Stimulated activated CD8-positive, alpha-beta memory T cell treated with anti-CD3 and anti-CD28 coated beads, Interleukin-12 subunit alpha, Interleukin-12 subunit beta, amount 100 ng/mL, for 24 hours (primary cell): ENCODE measurements around the gene CXCR2.
A peak's percentile ranks its signal among the peaks of the same experiment; 100 is the strongest.
"Not testable (repeated sequence)": the region's sequence is repeated elsewhere in the genome, so short reads cannot be mapped to it uniquely, and the experiment has no call there.

Source experiments
- DNase-seq: peaks from one replicate; pipeline ENCODE4 v3.0.0-alpha.2; 2020; ENCODE audit errors: extremely low read depth

Gene CXCR2

GRCh38 chr2:218130377-218130776, 4.5 kb downstream of the CXCR2 start:
- no peak for DNase-seq

- no peak for DNase-seq
Observed at GRCh38 chr2:218130822-218131221, 5.0 kb downstream of the CXCR2 start.

- no peak for DNase-seq
Observed at GRCh38 chr2:218137514-218137913, 11.7 kb downstream of the CXCR2 start.

GRCh38 chr2:218138047-218138446, 12.2 kb downstream of the CXCR2 start:
- DNase-seq = no peak

- DNase-seq = no peak
Observed at GRCh38 chr2:218145124-218145523, 19.3 kb downstream of the CXCR2 start.

GRCh38 chr2:218146056-218146455, 20.2 kb downstream of the CXCR2 start:
- DNase-seq = no peak

GRCh38 chr2:218149098-218149497, 23.3 kb downstream of the CXCR2 start:
- DNase-seq = no peak

- no peak for DNase-seq
Observed at GRCh38 chr2:218149848-218150440, 24.1 kb downstream of the CXCR2 start.

- DNase-seq = no peak
Observed at GRCh38 chr2:218152172-218152571, 26.3 kb downstream of the CXCR2 start.

GRCh38 chr2:218152777-218153176, 26.9 kb downstream of the CXCR2 start:
- no peak for DNase-seq

- no peak for DNase-seq
Observed at GRCh38 chr2:218155953-218156479, 30.2 kb downstream of the CXCR2 start.

GRCh38 chr2:218161644-218162043, 35.8 kb downstream of the CXCR2 start:
- DNase-seq = no peak

- DNase-seq = no peak
Observed at GRCh38 chr2:218162814-218163213, 37.0 kb downstream of the CXCR2 start.

- no peak for DNase-seq
Observed at GRCh38 chr2:218166791-218167190, 41.0 kb downstream of the CXCR2 start, which contains the start of gene CXCR1. CXCR1 (minus strand) TSS chr2:218166962; CDS start chr2:218165211, 1,751 bp downstream.

- no peak for DNase-seq
Observed at GRCh38 chr2:218168016-218168415, 42.2 kb downstream of the CXCR2 start.

- peak; percentile 44 for DNase-seq
Observed at GRCh38 chr2:218168635-218169462, 43.0 kb downstream of the CXCR2 start.

GRCh38 chr2:218169757-218170546, 44.1 kb downstream of the CXCR2 start:
- DNase-seq = no peak

- not testable (repeated sequence) for DNase-seq
Observed at GRCh38 chr2:218171744-218172143, 45.9 kb downstream of the CXCR2 start.

- no peak for DNase-seq
Observed at GRCh38 chr2:218172845-218173244, 47.0 kb downstream of the CXCR2 start.

- DNase-seq = no peak
Observed at GRCh38 chr2:218179782-218180181, 54.0 kb downstream of the CXCR2 start.

GRCh38 chr2:218180467-218181114, 54.8 kb downstream of the CXCR2 start:
- no peak for DNase-seq

- DNase-seq = no peak
Observed at GRCh38 chr2:218184331-218184730, 58.5 kb downstream of the CXCR2 start.
